Urothelium cell line (cell line): Measurements from ENCODE around the gene NFAT5.
"Not testable (repeated sequence)": the region's sequence is repeated elsewhere in the genome, so short reads cannot be mapped to it uniquely, and the experiment has no call there.

ENCODE experiments used
- DNase-seq: peaks from one replicate; pipeline ENCODE4 v3.0.0; 2011; ENCODE audit warnings: low spot score, mixed read lengths
- FAIRE-seq: peaks from 2 replicates; lab custom pipeline; 2011; peaks lifted over from hg19 to GRCh38; lab: Jason Lieb, UNC

The NFAT5 gene

GRCh38 chr16:69727916-69728270, 162.1 kb downstream of the NFAT5 start:
- FAIRE-seq (no peak), DNase-seq (no peak)

GRCh38 chr16:69729030-69729429, 163.3 kb downstream of the NFAT5 start:
- FAIRE-seq, DNase-seq: not testable (repeated sequence)

GRCh38 chr16:69731280-69731679, 165.5 kb downstream of the NFAT5 start:
- not testable (repeated sequence) for DNase-seq, FAIRE-seq

- FAIRE-seq (no peak), DNase-seq (no peak)
Observed at GRCh38 chr16:69732101-69732500, 166.3 kb downstream of the NFAT5 start.

GRCh38 chr16:69741519-69741918, 175.8 kb downstream of the NFAT5 start:
- DNase-seq = no peak

GRCh38 chr16:69741951-69742904, 176.5 kb downstream of the NFAT5 start:
- FAIRE-seq (peak; percentile 62), DNase-seq (no peak)

More at GRCh38 chr16:69741519-69741918, 175.8 kb downstream of the NFAT5 start:
- no peak for FAIRE-seq

GRCh38 chr16:69744363-69745231, 178.8 kb downstream of the NFAT5 start:
- no peak for FAIRE-seq

GRCh38 chr16:69745232-69745612, 179.5 kb downstream of the NFAT5 start:
- FAIRE-seq = no peak

More at GRCh38 chr16:69744363-69745231, 178.8 kb downstream of the NFAT5 start:
- no peak for DNase-seq

GRCh38 chr16:69745959-69746358, 180.2 kb downstream of the NFAT5 start:
- FAIRE-seq (no peak), DNase-seq (no peak)

More at GRCh38 chr16:69745232-69745612, 179.5 kb downstream of the NFAT5 start:
- no peak for DNase-seq

GRCh38 chr16:69747115-69747514, 181.3 kb downstream of the NFAT5 start:
- no peak for DNase-seq
- FAIRE-seq = no peak

GRCh38 chr16:69748694-69749345, 183.1 kb downstream of the NFAT5 start:
- DNase-seq (no peak), FAIRE-seq (no peak)

GRCh38 chr16:69754143-69754468, 188.3 kb downstream of the NFAT5 start:
- DNase-seq = no peak
- no peak for FAIRE-seq
